Measurements from ENCODE around the gene PRLR. TPM values are rescaled to one million over a fixed set of nuclear protein-coding genes. Genes with fewer than 3 reads are reported as not detected.

The PRLR gene
- total and polyA plus RNA-seq, 9 of the 15 experiments (the other 6 are each of a cell fraction or from before 2014, with no cell fraction given) = 0.02 TPM; not detected in 8

DNA sequence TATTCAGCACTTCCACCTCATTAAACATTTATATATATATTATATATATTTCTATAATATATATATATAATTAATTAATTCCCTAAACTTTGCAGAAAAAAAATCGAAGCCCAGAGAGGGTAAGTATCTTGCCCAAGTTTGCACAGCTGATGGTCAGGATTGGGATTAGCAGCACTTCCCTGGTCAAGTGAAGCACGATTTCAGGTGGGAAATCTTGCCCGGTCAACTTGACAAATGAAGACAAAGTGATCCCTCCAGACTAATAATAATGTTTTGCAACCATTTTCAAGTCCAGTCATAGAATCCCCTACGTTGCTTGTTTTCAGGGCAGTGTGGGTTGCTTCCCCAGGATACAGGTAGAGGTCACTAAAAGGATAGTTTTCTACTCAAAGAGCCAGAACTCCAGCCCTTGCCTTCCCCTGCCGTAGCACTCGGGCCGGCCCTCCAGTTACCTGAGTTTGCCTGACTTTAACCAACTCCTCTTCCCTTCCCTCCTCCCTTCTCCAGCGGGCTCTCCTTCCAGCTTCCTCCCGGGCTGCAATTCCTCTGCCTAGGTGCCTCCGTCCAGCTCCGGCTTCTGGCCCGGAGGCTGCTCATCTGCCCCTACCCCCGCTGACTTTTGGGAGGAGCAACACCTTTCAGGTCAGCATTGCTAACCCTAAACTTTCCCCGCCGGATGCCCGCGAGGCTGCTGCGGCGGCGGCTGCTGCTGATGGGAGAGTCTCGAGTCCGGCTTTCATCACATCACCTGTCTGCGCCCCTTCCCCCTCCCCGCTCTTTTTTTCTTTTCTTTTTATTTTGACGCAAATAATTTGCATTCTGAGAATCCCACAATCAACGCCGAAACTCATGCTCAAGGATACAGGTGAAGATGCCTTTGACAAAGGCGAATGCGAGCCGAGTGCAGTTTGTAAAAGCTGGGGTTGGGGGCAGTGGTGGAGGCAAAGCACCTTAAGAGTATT lies 930 bp downstream of the PRLR start:
- Histone ChIP-seq H2AFZ (ENCODE audit: low read depth, low read length) (no peak overlapping the region), H3K9me1 (ENCODE audit: control insufficient read depth, insufficient read depth, low read length) (no peaks in the 10 kb centered on the region), H3K9me3 (replicated peaks; ENCODE audit: control insufficient read depth, insufficient read depth, low read depth, low read length) (no peaks in the 10 kb centered on the region), H3K4me1 (replicated peaks in 1 of 2; ENCODE audit: control insufficient read depth in 2 of 2, insufficient read depth in 2 of 2, low read length in 2 of 2) (peaks cover 0 to 4% of the 10 kb centered on the region in 2 experiments; a peak in 1 of 5 replicates), H3K36me3 (ENCODE audit: control insufficient read depth, insufficient read depth, low read length) (no peaks in the 10 kb centered on the region), H3K27me3 (ENCODE audit: control insufficient read depth in 2 of 2, insufficient read depth in 2 of 2, low read length in 2 of 2) (peaks cover 12 to 29% of the 10 kb centered on the region in 2 experiments; a peak in 4 of 5 replicates), H3K9ac (ENCODE audit: insufficient read depth in 1 of 2, low read depth in 2 of 2, low read length in 2 of 2) (no peak overlapping the region), H3K4me3 (no peak overlapping the region), H4K20me1 (replicated peaks; ENCODE audit: control insufficient read depth, insufficient read depth, low read length) (no peaks in the 10 kb centered on the region; the same call in 1 of the 2 replicates), H3K4me2 (ENCODE audit: insufficient read depth, low read length) (no peak overlapping the region), H3K79me2 (ENCODE audit: control insufficient read depth, insufficient read depth, low read length) (no peaks in the 10 kb centered on the region), H3K27ac (ENCODE audit: extremely low read depth, low read depth, low read length) (no peak overlapping the region)
- BruUV-seq (replicated peaks) = no TSS peak
- FAIRE-seq = no peak
- CTCF ChIA-PET (ENCODE audit: low intra/inter-chr PET ratio) = no interaction called here
- peak; percentile 34; the same call in 2 of the 3 replicates for ATAC-seq
- 0% methylated on average over 21 of the region's 30 CpGs for WGBS (ENCODE audit: insufficient coverage, low coverage, missing lambda C conversion rate)
- DNase-seq (ENCODE audit: extremely low read depth in 1 of 4, low spot score in 3 of 4) = no peak
- TF ChIP-seq, protein P1, sequence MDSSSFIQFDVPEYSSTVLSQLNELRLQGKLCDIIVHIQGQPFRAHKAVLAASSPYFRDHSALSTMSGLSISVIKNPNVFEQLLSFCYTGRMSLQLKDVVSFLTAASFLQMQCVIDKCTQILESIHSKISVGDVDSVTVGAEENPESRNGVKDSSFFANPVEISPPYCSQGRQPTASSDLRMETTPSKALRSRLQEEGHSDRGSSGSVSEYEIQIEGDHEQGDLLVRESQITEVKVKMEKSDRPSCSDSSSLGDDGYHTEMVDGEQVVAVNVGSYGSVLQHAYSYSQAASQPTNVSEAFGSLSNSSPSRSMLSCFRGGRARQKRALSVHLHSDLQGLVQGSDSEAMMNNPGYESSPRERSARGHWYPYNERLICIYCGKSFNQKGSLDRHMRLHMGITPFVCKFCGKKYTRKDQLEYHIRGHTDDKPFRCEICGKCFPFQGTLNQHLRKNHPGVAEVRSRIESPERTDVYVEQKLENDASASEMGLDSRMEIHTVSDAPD (CRISPR knock-in tag; IDR thresholded peaks at IDR 0.05) = no peak
- TF ChIP-seq, protein P2, sequence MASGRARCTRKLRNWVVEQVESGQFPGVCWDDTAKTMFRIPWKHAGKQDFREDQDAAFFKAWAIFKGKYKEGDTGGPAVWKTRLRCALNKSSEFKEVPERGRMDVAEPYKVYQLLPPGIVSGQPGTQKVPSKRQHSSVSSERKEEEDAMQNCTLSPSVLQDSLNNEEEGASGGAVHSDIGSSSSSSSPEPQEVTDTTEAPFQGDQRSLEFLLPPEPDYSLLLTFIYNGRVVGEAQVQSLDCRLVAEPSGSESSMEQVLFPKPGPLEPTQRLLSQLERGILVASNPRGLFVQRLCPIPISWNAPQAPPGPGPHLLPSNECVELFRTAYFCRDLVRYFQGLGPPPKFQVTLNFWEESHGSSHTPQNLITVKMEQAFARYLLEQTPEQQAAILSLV (tag; IDR thresholded peaks at IDR 0.05) = no peak
- peak; percentile 54 for TF ChIP-seq RBM25 (IDR thresholded peaks at IDR 0.05; ENCODE audit: low read depth, low read length, severe bottlenecking)
- TF ChIP-seq, protein P3, sequence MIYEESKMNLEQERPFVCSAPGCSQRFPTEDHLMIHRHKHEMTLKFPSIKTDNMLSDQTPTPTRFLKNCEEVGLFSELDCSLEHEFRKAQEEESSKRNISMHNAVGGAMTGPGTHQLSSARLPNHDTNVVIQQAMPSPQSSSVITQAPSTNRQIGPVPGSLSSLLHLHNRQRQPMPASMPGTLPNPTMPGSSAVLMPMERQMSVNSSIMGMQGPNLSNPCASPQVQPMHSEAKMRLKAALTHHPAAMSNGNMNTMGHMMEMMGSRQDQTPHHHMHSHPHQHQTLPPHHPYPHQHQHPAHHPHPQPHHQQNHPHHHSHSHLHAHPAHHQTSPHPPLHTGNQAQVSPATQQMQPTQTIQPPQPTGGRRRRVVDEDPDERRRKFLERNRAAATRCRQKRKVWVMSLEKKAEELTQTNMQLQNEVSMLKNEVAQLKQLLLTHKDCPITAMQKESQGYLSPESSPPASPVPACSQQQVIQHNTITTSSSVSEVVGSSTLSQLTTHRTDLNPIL (CRISPR knock-in tag; IDR thresholded peaks at IDR 0.05) = no peak
- TF ChIP-seq POLR2G (IDR thresholded peaks at IDR 0.05; ENCODE audit: low read depth, low read length) = no peak
- no peak for TF ChIP-seq SRF (CRISPR knock-in tag; IDR thresholded peaks at IDR 0.05)
- in situ Hi-C loops (cut with MboI) (no loop called here), intact Hi-C loops (cut with micrococcal nuclease) (loop anchor here (5.0 kb wide), 1 partner anchor 693 kb away; no protein-coding TSS in a partner anchor)
- POLR2A ChIA-PET = no interaction called here

All from K562 (cell line).